Putamen (tissue), 1 donor: Measurements from ENCODE around the gene FBXO38.

Experiments
- DNase-seq: peaks from one replicate; pipeline ENCODE4 v3.0.0-alpha.2; 2016; ENCODE audit warnings: low spot score

Gene FBXO38

DNA sequence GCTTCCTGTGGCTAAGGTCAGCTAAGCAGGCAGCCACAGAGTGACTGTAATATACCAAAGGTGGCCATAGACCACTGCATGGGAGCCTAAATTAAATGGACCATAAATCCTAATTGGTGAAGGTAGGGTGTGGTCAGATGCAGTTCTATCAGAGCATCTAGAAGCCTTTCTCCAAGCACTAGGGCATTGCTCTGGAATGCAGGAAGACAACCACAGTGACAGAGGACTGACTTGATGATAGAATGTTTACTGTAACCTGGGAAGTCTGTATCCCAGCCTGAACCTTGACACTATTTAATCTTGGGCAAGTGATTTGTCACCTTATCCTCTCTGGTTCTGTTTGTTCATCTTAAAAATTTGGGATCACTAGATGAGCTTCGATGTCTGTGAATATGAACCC is 2.3 kb downstream of the FBXO38 start:
- no peak for DNase-seq

DNA sequence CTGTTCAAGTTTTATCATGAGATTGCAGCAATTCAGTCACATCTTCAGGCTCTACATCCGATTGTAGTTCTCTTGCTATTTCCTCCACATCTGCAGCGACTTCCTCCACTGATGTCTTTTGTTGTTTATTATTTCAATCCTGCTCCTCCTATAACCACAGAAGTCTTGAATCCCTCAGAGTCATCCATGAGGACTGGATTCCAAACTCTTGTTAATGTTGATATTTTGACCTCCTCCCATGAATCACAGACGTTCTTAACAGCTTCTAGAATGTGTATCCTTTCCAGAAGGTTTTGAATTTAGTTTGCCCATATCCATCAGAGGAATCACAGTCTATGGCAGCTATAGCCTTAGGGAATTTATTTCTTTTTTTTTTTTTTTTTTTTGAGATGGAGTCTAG is 3.6 kb downstream of the FBXO38 start:
- no peak for DNase-seq

DNA sequence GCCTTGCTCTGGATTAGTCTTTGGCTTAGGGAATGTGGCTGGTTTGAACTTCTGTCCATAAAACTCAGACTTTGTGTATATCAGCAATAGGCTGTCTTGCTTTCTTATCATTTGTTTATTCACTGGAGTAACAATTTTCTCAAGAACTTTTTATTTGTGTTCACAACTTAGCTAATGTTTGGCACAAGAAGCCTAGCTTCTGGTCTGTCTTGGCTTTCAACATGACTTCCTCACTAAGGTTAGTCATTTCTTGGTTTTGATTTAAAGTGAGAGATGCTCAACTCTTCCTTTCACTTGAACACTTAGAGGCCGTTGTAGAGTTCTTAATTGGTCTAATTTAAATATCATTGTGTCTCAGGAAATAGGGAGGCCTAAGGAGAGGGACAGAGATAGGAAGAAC is 4.9 kb downstream of the FBXO38 start:
- no peak for DNase-seq

DNA sequence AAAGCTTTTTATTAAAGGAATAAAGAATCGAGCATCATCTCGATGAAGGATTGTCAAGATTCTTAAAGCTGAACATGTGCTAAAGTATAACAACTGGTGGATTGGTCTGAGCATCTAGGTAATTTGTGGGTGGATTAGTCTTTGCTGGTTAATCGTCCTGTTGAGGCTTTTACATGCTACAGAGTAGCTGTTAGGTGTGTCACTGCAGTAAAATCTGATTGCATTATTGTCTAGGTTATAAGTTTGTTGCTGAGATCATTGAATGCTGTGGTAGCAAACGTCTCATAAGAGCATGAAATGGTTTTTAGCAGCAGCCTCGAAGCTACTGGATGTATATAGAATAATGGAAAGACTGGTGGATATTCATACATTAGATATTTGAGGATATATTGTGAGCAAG is 7.2 kb downstream of the FBXO38 start:
- no peak for DNase-seq

- no peak for DNase-seq
Observed at GRCh38 chr5:148391422-148391821, 7.7 kb downstream of the FBXO38 start.

DNA sequence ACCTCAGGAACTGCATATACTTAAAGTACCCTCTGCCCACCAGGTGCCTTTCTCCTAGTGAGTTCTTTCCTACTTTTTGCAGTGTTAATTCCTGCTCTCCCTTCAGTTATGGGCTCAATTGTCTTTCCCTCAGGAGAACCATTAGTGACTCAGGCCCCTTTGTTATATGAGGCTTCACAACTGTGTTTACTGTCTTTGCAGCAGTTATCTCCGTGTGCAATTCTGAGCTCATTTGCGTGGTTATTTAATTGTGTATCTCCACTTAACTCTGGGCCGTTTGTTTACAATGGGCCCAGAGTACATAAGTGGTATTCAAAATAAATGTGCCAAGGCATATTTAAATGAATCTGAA is 9.6 kb downstream of the FBXO38 start:
- no peak for DNase-seq

DNA sequence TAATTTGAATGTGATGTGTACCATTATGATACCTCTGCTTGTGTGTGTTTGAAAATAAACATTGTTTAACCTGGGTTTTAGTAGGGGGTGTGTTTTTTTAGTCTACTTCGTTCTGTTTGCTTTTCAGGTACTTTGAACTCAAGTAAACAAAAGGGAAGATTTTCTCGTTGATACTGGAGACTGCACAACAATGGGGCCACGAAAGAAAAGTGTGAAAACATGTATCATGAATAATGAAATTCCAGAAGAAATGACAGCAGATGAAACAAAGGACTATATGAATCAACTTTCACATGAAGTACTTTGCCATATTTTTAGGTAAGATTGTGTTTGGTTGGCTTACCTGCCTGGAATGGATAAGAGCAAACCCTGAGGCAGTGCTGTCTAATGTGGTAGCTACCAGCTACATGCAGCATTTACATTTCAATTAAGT is 10.8 kb downstream of the FBXO38 start:
- no peak for DNase-seq

GRCh38 chr5:148395031-148395430 is 11.3 kb downstream of the FBXO38 start:
- DNase-seq = no peak

GRCh38 chr5:148397968-148398595 is 14.3 kb downstream of the FBXO38 start:
- no peak for DNase-seq

- DNase-seq = no peak
Observed at GRCh38 chr5:148398698-148399121, 15.0 kb downstream of the FBXO38 start.

DNA sequence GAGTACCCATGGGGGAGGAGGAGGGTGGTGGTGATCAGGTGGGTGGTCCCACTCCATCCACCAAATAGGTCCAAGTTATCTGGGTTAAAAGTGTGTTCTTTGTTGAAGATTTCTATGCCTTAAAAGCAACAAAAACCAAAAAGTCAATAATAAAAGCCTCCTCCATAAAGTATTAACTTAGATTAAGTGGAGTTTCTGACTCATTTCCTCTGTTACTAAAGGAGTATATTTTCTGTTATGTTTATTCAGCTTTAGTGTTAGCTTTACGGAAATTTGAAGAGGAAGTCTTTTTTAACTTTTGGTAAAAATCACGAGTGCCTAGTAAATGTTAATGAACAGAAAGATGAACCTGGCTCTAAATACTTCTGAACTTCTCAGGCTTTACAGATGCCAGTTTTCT is 17.8 kb downstream of the FBXO38 start:
- DNase-seq = no peak

- DNase-seq = no peak
Observed at GRCh38 chr5:148403344-148403743, 19.6 kb downstream of the FBXO38 start.

- no peak for DNase-seq
Observed at GRCh38 chr5:148406406-148406805, 22.6 kb downstream of the FBXO38 start.

- DNase-seq = no peak
Observed at GRCh38 chr5:148408092-148408491, 24.3 kb downstream of the FBXO38 start.

- DNase-seq = no peak
Observed at GRCh38 chr5:148412124-148412523, 28.4 kb downstream of the FBXO38 start.

DNA sequence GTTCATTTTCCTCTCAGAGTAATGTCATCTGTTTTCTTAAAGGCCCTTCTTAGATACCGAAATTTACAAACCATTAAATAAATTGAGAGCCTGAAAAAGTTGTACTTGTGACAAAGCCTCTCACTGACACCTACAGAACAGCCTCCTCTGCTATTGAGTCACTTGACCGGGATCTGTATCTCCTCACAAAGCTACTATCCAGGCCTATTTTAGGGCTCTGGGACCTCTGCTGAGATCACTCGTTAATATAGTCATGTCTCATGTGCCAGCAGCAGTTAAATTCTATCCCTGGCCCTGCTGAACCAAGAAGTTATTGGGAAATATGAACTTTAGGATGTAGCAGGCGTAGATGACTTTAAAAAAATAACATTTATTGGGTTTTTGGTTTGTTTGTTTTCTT is 31.1 kb downstream of the FBXO38 start:
- DNase-seq = no peak

GRCh38 chr5:148416416-148416815 is 32.7 kb downstream of the FBXO38 start:
- DNase-seq = no peak

DNA sequence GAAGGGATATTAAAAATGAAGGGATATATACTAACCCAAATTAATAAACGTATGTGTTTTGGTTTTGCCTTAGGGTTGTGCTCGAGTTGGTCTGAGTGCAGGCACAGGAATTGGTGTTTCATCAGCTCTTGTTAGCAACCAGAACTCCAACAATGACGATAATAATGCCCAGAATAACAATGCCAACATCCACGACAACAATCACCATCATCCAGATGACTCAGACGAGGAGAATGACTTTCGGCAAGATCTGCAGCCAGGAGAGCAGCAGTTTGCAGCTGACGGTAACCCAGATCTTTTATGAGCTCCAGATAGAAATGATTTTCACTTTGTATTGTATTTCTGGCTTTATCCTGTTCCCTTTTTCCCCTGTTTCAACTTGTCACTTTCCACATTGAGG is 33.2 kb downstream of the FBXO38 start:
- peak; percentile 31 for DNase-seq

- DNase-seq = no peak
Observed at GRCh38 chr5:148418511-148418910, 34.8 kb downstream of the FBXO38 start.

DNA sequence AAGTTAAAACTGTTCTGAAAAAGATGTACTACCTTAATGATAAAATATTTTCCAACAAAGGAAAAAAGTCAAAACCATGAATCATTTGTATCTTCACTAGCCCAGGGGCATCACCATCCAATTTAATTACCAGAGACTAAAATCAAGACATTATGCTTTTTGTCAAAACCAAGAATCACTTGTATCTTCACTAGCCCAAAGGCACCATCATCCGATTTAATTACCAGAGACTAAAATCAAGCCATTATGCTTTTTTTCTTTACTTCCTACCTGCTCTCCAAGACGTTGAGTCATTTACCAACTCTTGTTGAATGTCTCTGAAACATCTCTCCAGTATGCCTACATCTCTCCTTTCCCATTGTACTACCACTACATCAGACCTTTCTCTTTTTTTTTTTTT is 37.9 kb downstream of the FBXO38 start:
- no peak for DNase-seq

DNA sequence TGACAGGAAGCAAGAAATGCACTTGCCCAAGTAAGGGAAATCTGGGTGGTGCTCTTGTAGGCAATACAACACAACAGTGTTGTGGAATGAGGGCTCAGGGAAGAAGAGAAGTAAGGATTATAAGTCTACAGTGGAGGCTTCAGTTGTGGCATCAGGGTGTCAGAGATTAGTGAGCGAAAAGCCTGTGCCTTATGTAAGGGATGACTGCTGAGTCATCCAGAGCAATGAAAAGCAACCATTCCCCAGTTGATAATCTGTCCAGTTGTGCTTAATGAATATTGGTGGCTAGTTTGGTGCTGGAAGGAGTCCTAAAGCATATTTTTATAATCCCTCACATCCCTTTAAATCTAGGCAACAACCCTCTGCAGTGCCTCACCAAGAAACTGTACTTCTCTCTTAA is 42.0 kb downstream of the FBXO38 start:
- DNase-seq = no peak

- DNase-seq = no peak
Observed at GRCh38 chr5:148426514-148426913, 42.8 kb downstream of the FBXO38 start.

DNA sequence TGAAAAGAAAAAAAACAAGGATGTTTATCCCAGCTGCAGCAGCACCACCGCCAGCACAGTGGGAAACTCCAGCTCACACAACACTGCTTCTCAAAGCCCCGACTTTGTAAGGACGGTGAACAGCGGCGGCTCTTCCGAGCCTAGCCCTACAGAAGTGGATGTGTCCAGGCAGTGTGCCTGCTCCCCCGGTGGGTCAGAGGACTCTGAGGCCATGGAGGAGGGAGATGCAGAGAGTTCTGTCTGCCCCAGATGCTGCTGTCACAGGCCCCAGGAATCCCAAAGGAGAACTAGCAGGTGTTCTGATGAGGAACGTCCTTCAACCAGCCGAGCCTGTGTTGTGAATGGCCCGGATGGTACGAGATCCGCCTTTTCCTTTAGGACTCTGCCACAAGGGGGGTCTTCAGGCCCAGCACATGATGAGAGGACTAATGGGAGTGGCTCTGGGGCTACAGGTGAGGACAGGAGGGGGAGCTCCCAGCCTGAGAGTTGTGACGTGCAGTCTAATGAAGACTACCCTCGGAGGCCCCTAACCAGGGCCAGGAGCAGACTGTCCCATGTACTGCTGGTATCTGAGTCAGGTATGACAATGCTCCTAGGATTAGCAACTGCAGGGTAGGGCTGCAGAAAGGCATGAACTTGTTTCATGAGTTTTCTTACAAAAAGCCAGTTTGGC is 43.7 kb downstream of the FBXO38 start:
- no peak for DNase-seq

DNA sequence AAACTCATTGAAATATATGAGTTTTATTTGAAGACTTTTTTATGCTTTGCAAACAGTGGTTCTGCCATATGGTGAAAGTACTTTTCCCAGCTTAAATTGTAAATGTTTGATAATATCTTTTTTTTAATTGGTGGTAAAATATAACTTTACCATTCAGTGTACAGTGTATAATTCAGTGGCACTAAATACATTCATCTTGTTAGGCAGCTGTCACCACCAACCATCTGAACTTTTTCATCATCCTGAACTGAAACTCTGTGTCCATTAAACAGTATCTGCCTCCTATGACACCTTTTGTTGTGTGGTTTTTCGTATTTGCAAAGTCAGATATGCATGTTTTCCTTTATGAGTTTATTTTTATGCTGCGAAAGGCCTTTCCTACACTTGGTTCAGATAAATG is 45.1 kb downstream of the FBXO38 start:
- DNase-seq = no peak
